ENCODE results near the gene ARL4C. TPM values are rescaled to one million over a fixed set of nuclear protein-coding genes. Genes with fewer than 3 reads are reported as not detected.

ARL4C gene
- total RNA-seq (2021; fragmentation: NEBNext Ultra II Directional; extraction: Animal tissue kit (Norgen Biotek cat#: 25700)) (15.9 and 16.9 TPM in 2 replicates), polyA plus RNA-seq (2011; rRNA removed) (7.0 and 7.7 TPM in 2 replicates), polyA minus RNA-seq (2011; rRNA and poly(A)+ RNA removed) (8.1 and 8.3 TPM in 2 replicates)
- polyA plus RNA-seq (2011; cell fraction: cytosol; rRNA removed): 10.0 TPM
- polyA plus RNA-seq (2011; cell fraction: nucleus; rRNA removed): 7.0 TPM
- polyA plus RNA-seq (2012, experiment 1 of 2): 11.6 to 14.4 TPM (median 12.9 TPM) in 4 replicates
- polyA plus RNA-seq (2012, experiment 2 of 2): 7.3 TPM
- 7.6 TPM for polyA plus RNA-seq (2013, experiment 1 of 2)
- polyA plus RNA-seq (2013, experiment 2 of 2): 7.8 TPM
- 11.0 TPM for polyA minus RNA-seq (2011; cell fraction: cytosol; rRNA and poly(A)+ RNA removed)
- 12.7 TPM for polyA minus RNA-seq (2011; cell fraction: nucleus; rRNA and poly(A)+ RNA removed)
- long read RNA-seq, experiment 1, full-length matches to known transcripts: 26 of 26 reads
- long read RNA-seq, experiment 1, partial matches to known transcripts: 0 of 26 reads
- long read RNA-seq, experiment 1, other reads (novel, unspliced or antisense): 0 of 26 reads
- long read RNA-seq, experiment 2, full-length matches to known transcripts: 5 of 5 reads
- long read RNA-seq, experiment 2, partial matches to known transcripts: 0 of 5 reads
- long read RNA-seq, experiment 2, other reads (novel, unspliced or antisense): 0 of 5 reads

DNA sequence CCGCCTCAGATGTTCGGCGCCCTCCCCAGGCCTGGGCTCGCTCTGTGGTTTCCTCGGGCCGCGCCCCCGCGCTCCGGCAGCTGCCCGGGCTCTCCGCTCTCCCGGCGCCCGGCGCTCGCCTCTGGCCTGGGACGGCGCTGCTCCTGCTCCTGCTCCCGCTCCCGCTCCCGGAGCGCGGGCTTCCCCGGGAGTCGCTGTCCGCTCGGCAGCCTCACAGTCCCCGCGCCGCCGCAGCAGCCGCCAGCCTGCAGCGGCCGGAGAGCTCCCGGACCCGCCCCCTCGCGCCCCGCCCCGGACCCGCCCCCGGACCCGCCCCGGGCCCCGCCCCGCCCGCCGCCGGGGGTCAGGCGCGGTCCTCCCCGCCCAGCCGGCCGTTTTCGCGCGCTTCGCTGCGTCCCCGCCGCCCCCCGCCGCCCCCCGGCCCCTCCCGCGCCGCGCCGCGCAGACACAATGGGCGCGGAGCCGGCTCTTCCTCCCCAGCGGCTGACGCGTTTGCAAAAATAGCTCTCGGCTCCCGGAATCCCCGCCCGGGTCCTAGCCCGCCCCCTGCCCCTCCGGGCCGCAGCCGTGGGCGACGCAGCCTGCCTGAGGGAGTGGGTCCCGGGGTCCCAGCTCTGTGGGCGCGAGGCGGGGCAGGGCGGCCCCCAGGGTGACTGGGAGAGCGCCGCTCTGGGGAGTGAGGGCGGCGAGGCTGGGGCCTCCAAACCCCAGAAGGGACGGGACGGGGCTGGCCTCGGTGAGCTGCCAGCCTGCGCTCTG lies at the start of gene ARL4C:
Gene ARL4C (minus strand): TSS at position 247 of the 759 bp plus-strand sequence. CDS start 495 bp downstream, outside the sequence.
- Histone ChIP-seq H3K4me3 (ENCODE audit: extremely low read depth in 1 of 4, insufficient read depth in 2 of 4, low read depth in 3 of 4, low read length in 4 of 4) (peak within 1 kb of the TSS; percentile 68 to 91 (median 81)), H2AK5ac (ENCODE audit: low read depth, low read length) (peak within 1 kb of the TSS; percentile 57), H3K9ac (replicated peaks in 1 of 4; ENCODE audit: extremely low read depth in 1 of 4, low read depth in 3 of 4, low read length in 3 of 4) (peak within 1 kb of the TSS; percentile 69 to 88 (median 77)), H4K8ac (ENCODE audit: extremely low read depth, insufficient read depth, low read length) (peak within 1 kb of the TSS; percentile 93), H3K23ac (ENCODE audit: insufficient read length) (no peak within 1 kb of the TSS), H2BK20ac (ENCODE audit: low read length) (no peak within 1 kb of the TSS), H2BK15ac (ENCODE audit: low read length) (peak within 1 kb of the TSS; percentile 67; the same call in 1 of the 2 replicates), H3K27ac (ENCODE audit: low read depth, low read length) (peak within 1 kb of the TSS; percentile 73; the same call in 1 of the 2 replicates), H2BK5ac (ENCODE audit: low read depth, low read length) (peak within 1 kb of the TSS; percentile 66), H3K4me1 (replicated peaks in 1 of 4; ENCODE audit: control insufficient read depth in 3 of 4, insufficient read depth in 4 of 4, low read length in 3 of 4) (peaks cover 0 to 12% (median 3%) of the 10 kb centered on the region in 4 experiments; a peak in 5 of 7 replicates), H3K23me2 (ENCODE audit: low read depth, low read length) (peaks cover 22% of the 10 kb centered on the region), H4K20me1 (replicated peaks in 1 of 2; ENCODE audit: control insufficient read depth in 1 of 2, insufficient read depth in 2 of 2, low read length in 2 of 2) (peaks cover 6 to 14% of the 10 kb centered on the region in 2 experiments), H3K4me2 (ENCODE audit: insufficient read depth in 1 of 2, low read depth in 2 of 2, low read length in 2 of 2) (peak within 1 kb of the TSS; percentile 93 to 95), H3K14ac (ENCODE audit: insufficient read length) (peak within 1 kb of the TSS; percentile 34), H4K5ac (ENCODE audit: insufficient read length, low read depth, low read length) (peak within 1 kb of the TSS; percentile 53), H3K4ac (replicated peaks; ENCODE audit: insufficient read length, low read depth, low read length) (peak within 1 kb of the TSS; percentile 36), H3K27me3 (replicated peaks in 1 of 4; ENCODE audit: control insufficient read depth in 3 of 4, extremely low read depth in 1 of 4, insufficient read depth in 3 of 4, low read length in 3 of 4) (peaks cover 0 to 11% (median 3%) of the 10 kb centered on the region in 4 experiments; a peak in 4 of 7 replicates), H2BK120ac (replicated peaks; ENCODE audit: low read depth, low read length) (no peak within 1 kb of the TSS), H2BK12ac (ENCODE audit: low read depth, low read length) (peak within 1 kb of the TSS; percentile 97; the same call in 1 of the 2 replicates), H4K91ac (replicated peaks; ENCODE audit: insufficient read length, low read length) (peak within 1 kb of the TSS; percentile 83), H2AFZ (ENCODE audit: low read length) (0 out of 2 replicates have a peak within 1 kb of the TSS, but pooled peaks have one; percentile 27), H3K36me3 (ENCODE audit: control insufficient read depth in 2 of 4, insufficient read depth in 4 of 4, low read length in 3 of 4) (no peaks in the 10 kb centered on the region), H3K9me3 (ENCODE audit: insufficient read depth in 2 of 2, low read depth in 1 of 2, low read length in 1 of 2) (no peaks in the 10 kb centered on the region), H3K56ac (replicated peaks; ENCODE audit: insufficient read length, low read depth, low read length) (peak within 1 kb of the TSS; percentile 52), H3K79me1 (ENCODE audit: low read depth, low read length) (peaks cover under 1% of the 10 kb centered on the region), H3K18ac (ENCODE audit: extremely low read depth, low read length) (peak within 1 kb of the TSS; percentile 97), H3K79me2 (ENCODE audit: control insufficient read depth in 1 of 2, insufficient read depth in 2 of 2, low read length in 2 of 2) (peaks cover 0 to 43% of the 10 kb centered on the region in 2 experiments; a peak in 3 of 4 replicates)
- POLR2A ChIA-PET (ENCODE audit: partially characterized antibody): interaction anchor here (0.7 to 2.1 kb wide), 8 partner anchors 10 to 524 kb away, joined by 3 to 7 read pairs (median 3); no protein-coding TSS in a partner anchor
- FAIRE-seq (no peak), DNase-seq (ENCODE audit: low read depth in 1 of 2, low spot score in 2 of 2) (peak in 1 of 2 experiments; percentile 72)
- CTCF ChIA-PET (ENCODE audit: partially characterized antibody): interaction anchor here (0.8 to 1.6 kb wide), 14 partner anchors 14 to 568 kb away, joined by 3 to 6 read pairs (median 4); no protein-coding TSS in a partner anchor
- 1% methylated on average over 30 of the region's 100 CpGs; no CpG with 5 or more reads in 1 of the 2 experiments for WGBS, 2 experiments (ENCODE audit: extremely low coverage in 1 of 2, insufficient coverage in 1 of 2, insufficient read length in 1 of 2, insufficient replicate concordance in 2 of 2, low coverage in 1 of 2, low lambda C conversion rate in 2 of 2, missing lambda C conversion rate in 1 of 2)
- TF ChIP-seq SP1 (IDR thresholded peaks at IDR 0.05; ENCODE audit: low read depth, low read length): no peak
- TF ChIP-seq ASH2L (IDR thresholded peaks at IDR 0.05; ENCODE audit: low read length): peak; percentile 29
- no peak for TF ChIP-seq BACH1 (IDR thresholded peaks at IDR 0.05; ENCODE audit: low read length)
- TF ChIP-seq PHF8 (conservative IDR thresholded peaks at IDR 0.05; ENCODE audit: low read depth, low read length): peak; percentile 48
- no peak; a peak in 2 of 4 replicates for TF ChIP-seq SIN3A (conservative IDR thresholded peaks at IDR 0.05 in 1 of 2, IDR thresholded peaks at IDR 0.05 in 1 of 2; ENCODE audit: low read depth in 1 of 2, low read length in 2 of 2)
- TF ChIP-seq EZH2 (IDR thresholded peaks at IDR 0.05; ENCODE audit: low read depth, low read length, severe bottlenecking): no peak
- TF ChIP-seq TAF1 (IDR thresholded peaks at IDR 0.05; ENCODE audit: low read depth, low read length): peak; percentile 60; the same call in 1 of the 2 replicates
